ENCODE results near the gene ZSCAN10.
"Not testable (repeated sequence)": the region's sequence is repeated elsewhere in the genome, so short reads cannot be mapped to it uniquely, and the experiment has no call there.

The ZSCAN10 gene

GRCh38 chr16:3085868-3086595 is 13.1 kb downstream of the ZSCAN10 start:
- DNase-seq (ENCODE audit: low read depth) = no peak

DNA sequence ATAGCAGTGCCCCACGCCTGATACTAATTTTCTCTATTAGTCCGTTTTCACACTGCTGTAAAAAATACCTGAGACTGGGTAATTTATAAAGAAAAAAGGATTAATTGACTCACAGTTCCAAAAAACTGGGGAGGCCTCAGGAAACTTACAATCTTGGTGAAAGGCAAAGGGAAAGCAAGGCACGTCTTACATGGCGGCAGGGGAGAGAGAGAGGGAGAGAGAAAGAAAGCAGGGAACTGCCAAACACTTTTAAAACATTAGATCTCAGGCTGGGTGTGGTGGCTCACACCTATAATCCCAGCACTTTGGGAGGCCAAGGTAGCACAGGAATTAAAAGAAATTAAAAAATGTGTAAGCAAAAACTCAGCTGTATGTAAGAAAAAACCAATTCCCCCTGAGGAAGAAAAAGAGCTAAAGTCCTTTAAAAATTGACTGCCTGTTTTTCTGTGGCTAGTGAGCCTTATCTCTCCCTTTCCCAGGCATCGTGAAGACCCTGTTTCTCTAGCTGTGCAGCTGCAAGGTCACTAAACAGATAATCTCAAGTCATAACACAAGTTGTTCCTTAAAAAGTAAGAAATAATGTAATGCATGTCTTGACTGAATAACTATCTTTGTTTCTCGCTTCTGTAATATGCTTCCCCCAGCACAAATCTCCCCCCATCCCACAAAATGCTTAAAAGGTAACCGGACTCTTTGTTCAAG is 14.0 kb downstream of the ZSCAN10 start:
- no peak for DNase-seq (ENCODE audit: low read depth)

GRCh38 chr16:3084491-3084890 is 14.6 kb downstream of the ZSCAN10 start:
- DNase-seq (ENCODE audit: low read depth) = no peak

DNA sequence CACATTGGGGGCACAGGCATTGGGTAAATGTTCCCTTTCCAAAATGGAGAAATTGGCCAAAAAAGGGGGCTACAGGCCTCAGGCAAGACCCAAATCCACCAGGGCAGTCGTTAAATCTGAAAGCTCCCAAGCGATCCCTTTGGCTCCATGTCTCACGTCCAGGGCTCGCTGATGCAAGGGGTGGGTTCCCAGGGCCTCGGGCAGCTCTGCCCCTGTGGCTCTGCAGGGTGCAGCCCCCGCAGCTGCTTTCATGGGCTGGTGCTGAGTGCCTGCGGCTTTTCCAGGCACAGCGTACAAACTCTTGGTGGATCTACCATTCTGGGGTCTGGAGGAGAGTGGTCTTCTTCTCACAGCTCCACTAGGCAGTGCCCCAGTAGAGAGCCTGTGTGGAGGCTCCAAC is 15.7 kb downstream of the ZSCAN10 start:
- not testable (repeated sequence) for DNase-seq (ENCODE audit: low read depth)

- not testable (repeated sequence) for DNase-seq (ENCODE audit: low read depth)
These were observed 17.1 kb downstream of the ZSCAN10 start for GRCh38 chr16:3081957-3082356.

GRCh38 chr16:3080024-3080423 is 19.1 kb downstream of the ZSCAN10 start:
- no peak for DNase-seq (ENCODE audit: low read depth)

- no peak for DNase-seq (ENCODE audit: low read depth)
These were observed 22.5 kb downstream of the ZSCAN10 start for GRCh38 chr16:3076577-3076976.

DNA sequence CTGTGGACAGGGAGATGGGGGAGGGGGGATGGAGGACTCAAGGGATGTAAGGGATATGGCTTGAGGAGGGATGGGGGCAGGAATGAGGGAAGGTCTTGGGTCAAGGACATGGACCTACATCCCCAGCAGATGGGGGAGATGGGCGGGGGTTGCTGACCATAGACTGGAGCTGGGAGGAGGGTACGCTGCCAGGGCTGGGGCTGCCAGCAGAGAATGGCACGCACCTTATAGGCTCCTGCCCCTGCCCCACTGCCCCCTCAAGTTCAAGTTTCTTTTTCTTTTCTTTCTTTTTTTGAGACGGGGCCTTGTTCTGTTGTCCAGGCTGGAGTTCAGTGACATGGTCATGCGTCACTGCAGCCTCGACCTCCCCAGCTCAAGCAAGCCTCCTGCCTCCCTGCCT is 23.1 kb downstream of the ZSCAN10 start:
- DNase-seq (ENCODE audit: low read depth) = not testable (repeated sequence)

DNA sequence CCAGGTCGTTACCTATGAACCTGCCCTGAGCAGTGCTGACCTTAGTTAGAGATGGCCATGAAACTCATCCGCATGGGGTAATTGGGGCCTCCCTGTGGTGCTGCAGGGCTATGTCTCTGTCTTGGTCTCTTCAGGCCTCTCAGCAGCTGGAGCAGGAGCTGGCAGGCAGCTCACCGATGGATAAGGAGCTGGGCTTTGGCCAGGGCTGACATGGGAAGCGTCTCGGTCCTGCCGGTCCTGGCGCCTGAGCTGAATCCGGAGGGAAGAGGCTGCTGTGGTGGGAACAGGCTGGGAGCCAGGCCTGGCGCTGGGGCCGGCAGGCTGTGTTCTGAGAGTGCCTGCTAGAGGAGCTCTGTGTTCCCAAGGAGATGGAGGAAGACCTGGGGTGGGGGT is 23.6 kb downstream of the ZSCAN10 start:
- DNase-seq (ENCODE audit: low read depth) = no peak

DNA sequence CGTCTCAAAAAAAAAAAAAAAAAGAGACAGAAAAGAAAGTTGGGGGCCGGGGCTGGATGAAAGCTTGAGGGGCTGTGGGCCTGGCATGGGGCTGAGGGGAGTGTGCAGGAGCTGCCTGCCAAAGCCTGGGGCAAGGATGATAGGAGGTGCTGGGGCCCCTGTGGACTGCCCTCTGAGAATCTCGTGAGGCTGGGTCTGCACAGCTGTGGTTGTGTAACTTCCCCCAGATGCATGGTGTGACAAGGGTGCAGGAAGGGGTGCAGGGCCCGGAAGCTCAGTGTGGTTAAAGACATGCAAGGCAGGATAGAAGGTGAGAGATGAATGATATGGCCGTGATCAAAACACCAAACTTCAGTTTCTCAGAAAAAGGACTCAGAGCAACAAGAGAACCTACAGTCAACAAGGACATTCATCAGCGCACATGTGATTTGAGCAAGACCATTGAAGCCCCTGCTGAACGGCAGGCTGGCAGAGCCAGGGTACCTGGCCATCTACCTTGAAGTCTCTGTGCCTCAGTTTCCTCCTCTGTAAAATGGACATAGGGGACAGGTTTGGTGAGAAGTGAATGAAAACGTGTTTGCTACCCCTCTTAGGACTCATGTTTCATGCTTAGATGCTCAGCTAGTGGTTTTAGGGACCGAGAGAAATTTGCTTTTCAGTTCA is 24.1 kb downstream of the ZSCAN10 start:
- DNase-seq (ENCODE audit: low read depth) = peak; percentile 69

DNA sequence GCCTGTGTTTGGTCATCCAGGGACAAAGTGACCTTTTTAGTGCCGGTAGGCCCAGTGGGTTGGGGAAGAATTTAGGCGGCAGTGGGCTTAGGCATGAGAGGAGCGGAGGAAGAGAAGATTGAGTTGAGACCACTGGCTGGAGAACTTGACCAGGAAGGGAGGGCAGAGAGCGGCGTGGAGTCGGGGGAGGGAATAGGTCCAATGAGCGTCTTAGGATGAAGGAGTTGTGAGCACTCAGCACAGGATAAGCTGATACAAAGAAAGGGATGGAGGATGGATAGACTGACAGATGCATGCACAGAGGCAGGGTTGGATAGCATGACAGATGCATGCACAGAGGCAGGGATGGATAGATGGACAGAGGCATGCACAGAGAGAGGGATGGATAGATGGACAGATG is 25.6 kb downstream of the ZSCAN10 start:
- DNase-seq (ENCODE audit: low read depth) = no peak

DNA sequence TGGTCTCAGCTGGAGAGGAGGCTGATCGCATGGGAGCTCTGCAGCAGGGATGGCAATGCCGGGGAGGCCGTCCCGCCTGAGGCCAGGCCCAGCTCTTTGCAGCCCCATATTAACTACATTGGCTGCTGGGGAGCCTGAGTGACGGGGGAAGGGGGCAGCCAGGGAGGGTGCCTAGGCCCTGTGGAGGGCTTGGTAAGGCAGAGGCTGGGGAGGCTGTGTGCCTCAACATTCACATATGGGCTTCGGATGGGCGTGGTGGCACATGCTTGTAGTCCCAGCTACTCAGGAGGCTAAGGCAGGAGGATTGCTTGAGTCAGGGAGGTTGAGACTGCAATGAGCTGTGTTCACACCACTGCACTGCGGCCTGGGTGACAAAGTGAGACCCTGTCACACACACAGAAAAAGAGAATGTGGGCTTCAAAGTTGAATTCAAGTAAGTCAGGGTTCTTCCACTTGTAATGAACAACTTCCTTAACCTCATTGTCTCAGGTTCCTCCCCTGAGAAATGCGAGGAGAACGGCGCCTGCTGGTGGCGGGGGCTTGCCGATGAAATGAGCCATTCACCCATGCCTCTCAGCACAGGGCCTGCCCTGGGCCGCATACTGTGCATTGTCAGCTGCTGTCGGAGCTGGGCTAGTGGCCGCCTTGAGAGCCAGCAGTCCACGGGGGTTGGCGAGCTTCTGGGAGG is 26.4 kb downstream of the ZSCAN10 start:
- not testable (repeated sequence) for DNase-seq (ENCODE audit: low read depth)

- DNase-seq (ENCODE audit: low read depth) = not testable (repeated sequence)
These were observed 26.9 kb downstream of the ZSCAN10 start for GRCh38 chr16:3072148-3072547.

DNA sequence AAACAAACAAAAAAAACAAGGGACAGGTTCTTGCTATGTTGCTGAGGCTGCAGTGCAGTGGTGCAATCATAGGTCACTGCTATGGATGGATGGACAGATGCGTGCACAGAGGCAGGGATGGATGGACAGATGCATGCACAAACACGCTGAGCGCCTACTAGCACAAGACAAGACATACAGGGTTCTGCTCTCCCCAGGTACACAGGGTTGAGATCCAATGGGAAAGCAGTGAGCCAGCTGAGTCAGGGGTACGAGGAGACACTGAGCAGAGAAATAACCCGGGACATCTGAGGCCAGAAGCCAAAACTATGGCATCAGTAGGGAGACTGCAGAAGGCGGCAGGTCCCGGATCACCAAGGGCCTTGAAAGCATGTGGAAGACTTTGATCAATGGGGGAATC is 27.4 kb downstream of the ZSCAN10 start:
- no peak for DNase-seq (ENCODE audit: low read depth)

- DNase-seq (ENCODE audit: low read depth) = no peak
These were observed 28.4 kb downstream of the ZSCAN10 start for GRCh38 chr16:3070608-3071111.

GRCh38 chr16:3069146-3069545 is 29.9 kb downstream of the ZSCAN10 start:
- not testable (repeated sequence) for DNase-seq (ENCODE audit: low read depth)

GRCh38 chr16:3068487-3068886 is 30.6 kb downstream of the ZSCAN10 start:
- DNase-seq (ENCODE audit: low read depth) = no peak

- no peak for DNase-seq (ENCODE audit: low read depth)
These were observed 32.7 kb downstream of the ZSCAN10 start for GRCh38 chr16:3066440-3066748.

GRCh38 chr16:3065742-3066439 is 33.2 kb downstream of the ZSCAN10 start:
- DNase-seq (ENCODE audit: low read depth) = no peak

GRCh38 chr16:3065069-3065741 is 33.9 kb downstream of the ZSCAN10 start, which contains the start of gene IL32:
Gene IL32 (plus strand): TSS chr16:3065640. CDS start chr16:3065812, 172 bp downstream.
- DNase-seq (ENCODE audit: low read depth) = peak; percentile 53

Data from activated T-helper 9 cell treated with anti-CD3 and anti-CD28 coated beads, Interleukin-2, amount 50 U/mL, for 16 hours (primary cell).